Keratinocyte (primary cell): ENCODE measurements around the gene OR2J3. TPM values are rescaled to one million over a fixed set of nuclear protein-coding genes. Genes with fewer than 3 reads are reported as not detected.

Source experiments
- DNase-seq: peaks from one replicate; pipeline ENCODE4 v3.0.0-alpha.2; 2011; ENCODE audit warnings: low read depth, missing footprints, low spot score
- FAIRE-seq: peaks from 2 replicates; lab custom pipeline; 2011; peaks lifted over from hg19 to GRCh38; lab: Jason Lieb, UNC
- H2AFZ ChIP-seq: 2 replicates; pipeline ENCODE4 v1.6.0; 2012; ENCODE audit warnings: low read length, control low read depth, inconsistent platforms; ENCODE audit not compliant: control insufficient read depth
- H3K27ac ChIP-seq: 2 replicates; pipeline ENCODE4 v1.5.1; 2011; ENCODE audit warnings: low read length; ENCODE audit not compliant: control insufficient read depth, insufficient read depth
- H3K27me3 ChIP-seq: 3 replicates; pipeline ENCODE4 v1.6.0; 2011; ENCODE audit warnings: low read length; ENCODE audit not compliant: control insufficient read depth, insufficient read depth; ENCODE audit errors: extremely low read depth
- H3K36me3 ChIP-seq, 2 experiments: 2 replicates in 1 of 2; 3 replicates in 1 of 2; pipeline ENCODE4 v1.5.1; 2011; ENCODE audit warnings: low read length in 2 of 2, mild to moderate bottlenecking in 1 of 2; ENCODE audit not compliant: control insufficient read depth in 2 of 2, insufficient read depth in 2 of 2; ENCODE audit errors: extremely low read depth in 1 of 2
- H3K4me1 ChIP-seq: 3 replicates; pipeline ENCODE4 v1.5.1; 2011; ENCODE audit warnings: low read length; ENCODE audit not compliant: control insufficient read depth, insufficient read depth; ENCODE audit errors: extremely low read depth
- H3K4me2 ChIP-seq: 3 replicates; pipeline ENCODE4 v1.6.0; 2011; ENCODE audit warnings: low read depth, low read length; ENCODE audit not compliant: control insufficient read depth, insufficient read depth; ENCODE audit errors: extremely low read depth
- H3K4me3 ChIP-seq, 3 experiments: fragments of 200-600 bp in 1 of 3; sonication (generic) in 1 of 3; 2 replicates in 2 of 3; 3 replicates in 1 of 3; pipeline ENCODE4 v1.5.1; 2011 to 2016; ENCODE audit warnings: low read length in 3 of 3, mild to moderate bottlenecking in 3 of 3, control low read depth in 2 of 3, inconsistent platforms in 1 of 3, low read depth in 1 of 3, mixed read lengths in 1 of 3, mixed run types in 1 of 3, moderate library complexity in 1 of 3; ENCODE audit not compliant: control insufficient read depth in 2 of 3, insufficient read depth in 2 of 3; ENCODE audit errors: extremely low read depth in 1 of 3
- H3K79me2 ChIP-seq: 2 replicates; pipeline ENCODE4 v1.6.0; 2012; ENCODE audit warnings: low read length; ENCODE audit not compliant: control insufficient read depth, insufficient read depth
- H3K9ac ChIP-seq: 3 replicates; pipeline ENCODE4 v1.6.0; 2011; ENCODE audit warnings: low read length; ENCODE audit not compliant: control insufficient read depth, insufficient read depth; ENCODE audit errors: extremely low read depth
- H3K9me1 ChIP-seq: 3 replicates; pipeline ENCODE4 v1.6.0; 2011; ENCODE audit warnings: low read length; ENCODE audit not compliant: control insufficient read depth, insufficient read depth; ENCODE audit errors: extremely low read depth
- H3K9me3 ChIP-seq: 2 replicates; pipeline ENCODE4 v1.5.1; 2012; ENCODE audit warnings: low read depth, low read length; ENCODE audit not compliant: control insufficient read depth
- H4K20me1 ChIP-seq: 3 replicates; pipeline ENCODE4 v1.6.0; 2011; ENCODE audit warnings: low read length; ENCODE audit not compliant: control insufficient read depth, insufficient read depth; ENCODE audit errors: extremely low read depth
- EZH2 ChIP-seq: IDR thresholded peaks from one replicate; pipeline ENCODE4 v1.6.1; 2012; ENCODE audit warnings: inconsistent platforms, mild to moderate bottlenecking, low read length, moderate library complexity
- dilution Hi-C: fragments of 300-500 bp; cut with MboI; formaldehyde crosslinking; loops from one replicate; pipeline ENCODE4 v1.7.0; 2020; ENCODE audit warnings: low sequenced_read_pairs; ENCODE audit not compliant: extremely low pct_ligation_motif_present
- polyA plus RNA-seq, 5 experiments: library from polyadenylated mRNA; depleted of rRNA in 3 of 5; stranded (reverse) in 3 of 5; stranded (forward) in 1 of 5; unstranded in 1 of 5; fragments of >200 nt; gene quantifications; 1 replicate in 1 of 5; 2 replicates in 3 of 5; 3 replicates in 1 of 5; pipeline versions ENCODE4 v1.2.1 to v1.2.3, GENCODE V29; 2011 to 2012; ENCODE audit warnings: missing spikeins in 2 of 5, low read depth in 1 of 5, low replicate concordance in 1 of 5
- TF ChIP-seq, protein P1 (sequence below), 3 experiments: IDR thresholded peaks in 1 of 3; conservative IDR thresholded peaks in 1 of 3; optimal IDR thresholded peaks in 1 of 3; 2 replicates in 2 of 3; 3 replicates in 1 of 3; pipeline versions ENCODE3 to v1.5.1; 2011; ENCODE audit warnings: low read length in 3 of 3, mild to moderate bottlenecking in 3 of 3, moderate library complexity in 2 of 3, control low read depth in 1 of 3, inconsistent platforms in 1 of 3; ENCODE audit not compliant: insufficient read depth in 2 of 3; ENCODE audit errors: extremely low read depth in 1 of 3

Gene OR2J3
- polyA plus RNA-seq, 1 donor (not counting 4 experiments of a cell fraction or from before 2014, with no cell fraction given) = not detected

GRCh38 chr6:29079203-29079602 is 28.7 kb upstream of the OR2J3 start:
- Histone ChIP-seq H4K20me1 (no peaks in the 10 kb centered on the region), H3K9me1 (no peaks in the 10 kb centered on the region), H3K27me3 (no peaks in the 10 kb centered on the region), H3K9ac (no peak overlapping the region), H3K79me2 (no peaks in the 10 kb centered on the region), H3K4me1 (no peaks in the 10 kb centered on the region), H3K36me3 (no peaks in the 10 kb centered on the region), H3K4me3 (no peak overlapping the region), H2AFZ (no peak overlapping the region), H3K4me2 (no peak overlapping the region), H3K27ac (no peak overlapping the region), H3K9me3 (no peaks in the 10 kb centered on the region)
- dilution Hi-C loops = no loop called here
- DNase-seq (no peak), FAIRE-seq (no peak)
- TF ChIP-seq, protein P1, sequence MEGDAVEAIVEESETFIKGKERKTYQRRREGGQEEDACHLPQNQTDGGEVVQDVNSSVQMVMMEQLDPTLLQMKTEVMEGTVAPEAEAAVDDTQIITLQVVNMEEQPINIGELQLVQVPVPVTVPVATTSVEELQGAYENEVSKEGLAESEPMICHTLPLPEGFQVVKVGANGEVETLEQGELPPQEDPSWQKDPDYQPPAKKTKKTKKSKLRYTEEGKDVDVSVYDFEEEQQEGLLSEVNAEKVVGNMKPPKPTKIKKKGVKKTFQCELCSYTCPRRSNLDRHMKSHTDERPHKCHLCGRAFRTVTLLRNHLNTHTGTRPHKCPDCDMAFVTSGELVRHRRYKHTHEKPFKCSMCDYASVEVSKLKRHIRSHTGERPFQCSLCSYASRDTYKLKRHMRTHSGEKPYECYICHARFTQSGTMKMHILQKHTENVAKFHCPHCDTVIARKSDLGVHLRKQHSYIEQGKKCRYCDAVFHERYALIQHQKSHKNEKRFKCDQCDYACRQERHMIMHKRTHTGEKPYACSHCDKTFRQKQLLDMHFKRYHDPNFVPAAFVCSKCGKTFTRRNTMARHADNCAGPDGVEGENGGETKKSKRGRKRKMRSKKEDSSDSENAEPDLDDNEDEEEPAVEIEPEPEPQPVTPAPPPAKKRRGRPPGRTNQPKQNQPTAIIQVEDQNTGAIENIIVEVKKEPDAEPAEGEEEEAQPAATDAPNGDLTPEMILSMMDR (optimal IDR thresholded peaks at IDR 0.05 in 1 of 3, IDR thresholded peaks at IDR 0.05 in 1 of 3, conservative IDR thresholded peaks at IDR 0.05 in 1 of 3; ENCODE audit: extremely low read depth in 1 of 3, insufficient read depth in 2 of 3, low read length in 3 of 3) = no peak
- no peak for TF ChIP-seq EZH2

GRCh38 chr6:29081312-29081711 is 26.5 kb upstream of the OR2J3 start:
- no peak for TF ChIP-seq EZH2
- TF ChIP-seq, protein P1 (optimal IDR thresholded peaks at IDR 0.05 in 1 of 3, IDR thresholded peaks at IDR 0.05 in 1 of 3, conservative IDR thresholded peaks at IDR 0.05 in 1 of 3; ENCODE audit: extremely low read depth in 1 of 3, insufficient read depth in 2 of 3, low read length in 3 of 3) = no peak
- FAIRE-seq (no peak), DNase-seq (no peak)
- H3K9me3 ChIP-seq = no peaks in the 10 kb centered on the region
- no peaks in the 10 kb centered on the region for H3K27me3 ChIP-seq
- H3K4me1 ChIP-seq = no peaks in the 10 kb centered on the region
- H3K9ac ChIP-seq = no peak overlapping the region
- dilution Hi-C loops = no loop called here
- no peaks in the 10 kb centered on the region for H3K36me3 ChIP-seq
- H3K4me2 ChIP-seq = no peak overlapping the region
- H3K79me2 ChIP-seq = no peaks in the 10 kb centered on the region
- H3K9me1 ChIP-seq = no peaks in the 10 kb centered on the region
- H3K27ac ChIP-seq = no peak overlapping the region
- no peaks in the 10 kb centered on the region for H4K20me1 ChIP-seq
- H2AFZ ChIP-seq = no peak overlapping the region
- no peak overlapping the region for H3K4me3 ChIP-seq
